Ramos (cell line): ENCODE results near the gene DMPK.
"Not testable (repeated sequence)": the region's sequence is repeated elsewhere in the genome, so short reads cannot be mapped to it uniquely, and the experiment has no call there.

ENCODE experiments used
- in situ Hi-C: fragments of 300-500 bp; cut with MboI; formaldehyde crosslinking; loops from one replicate; pipeline ENCODE4 v1.14.3; 2022; ENCODE audit warnings: low sequenced_read_pairs; ENCODE audit not compliant: unreplicated experiment

DMPK gene

GRCh38 chr19:45815481-45816216 lies 33.4 kb upstream of the DMPK start:
- in situ Hi-C loops, result no loop called here

- in situ Hi-C loops, result no loop called here
Measured at GRCh38 chr19:45814851-45815480, 32.7 kb upstream of the DMPK start, which contains the start of gene RSPH6A. RSPH6A (minus strand) TSS chr19:45815308; CDS start chr19:45815176, 132 bp downstream.

- in situ Hi-C loops, result no loop called here
Measured at GRCh38 chr19:45814166-45814780, 32.0 kb upstream of the DMPK start.

- in situ Hi-C loops, result no loop called here
Measured at GRCh38 chr19:45812297-45812696, 30.0 kb upstream of the DMPK start.

GRCh38 chr19:45809643-45810159 lies 27.4 kb upstream of the DMPK start:
- in situ Hi-C loops, result no loop called here

GRCh38 chr19:45805719-45806118 lies 23.4 kb upstream of the DMPK start:
- in situ Hi-C loops, result no loop called here

- in situ Hi-C loops, result no loop called here
Measured at GRCh38 chr19:45804959-45805230, 22.6 kb upstream of the DMPK start.

- in situ Hi-C loops, result no loop called here
Measured at GRCh38 chr19:45804140-45804958, 22.1 kb upstream of the DMPK start.

GRCh38 chr19:45801603-45802175 lies 19.4 kb upstream of the DMPK start:
- in situ Hi-C loops, result no loop called here

- in situ Hi-C loops, result no loop called here
Measured at GRCh38 chr19:45800070-45800553, 17.8 kb upstream of the DMPK start.

GRCh38 chr19:45799541-45799940 lies 17.3 kb upstream of the DMPK start:
- in situ Hi-C loops, result not testable (repeated sequence)

- in situ Hi-C loops, result no loop called here
Measured at GRCh38 chr19:45798995-45799517, 16.8 kb upstream of the DMPK start.

GRCh38 chr19:45794627-45795026 lies 12.3 kb upstream of the DMPK start:
- in situ Hi-C loops, result no loop called here

GRCh38 chr19:45793876-45794275 lies 11.6 kb upstream of the DMPK start:
- in situ Hi-C loops, result no loop called here

- in situ Hi-C loops, result no loop called here
Measured at GRCh38 chr19:45793178-45793564, 10.9 kb upstream of the DMPK start.

- in situ Hi-C loops, result no loop called here
Measured at GRCh38 chr19:45792470-45793177, 10.3 kb upstream of the DMPK start, which contains the start of gene DMWD. DMWD (minus strand) TSS chr19:45792845; CDS start chr19:45792756, 89 bp downstream.

GRCh38 chr19:45791744-45792469 lies 9.6 kb upstream of the DMPK start:
- in situ Hi-C loops, result no loop called here

- in situ Hi-C loops, result no loop called here
Measured at GRCh38 chr19:45790942-45791341, 8.7 kb upstream of the DMPK start.
